ENCODE measurements around the gene MYL6. TPM values are rescaled to one million over a fixed set of nuclear protein-coding genes. Genes with fewer than 3 reads are reported as not detected.

The MYL6 gene
- total and polyA plus RNA-seq, 9 of the 15 experiments (the other 6 are each of a cell fraction or from before 2014, with no cell fraction given), result 557 to 1,664 (median 958) TPM

- TF ChIP-seq GMEB1 (CRISPR knock-in tag; IDR thresholded peaks at IDR 0.05), result no peak
- no peak for TF ChIP-seq SIX5 (IDR thresholded peaks at IDR 0.05; ENCODE audit: borderline replicate concordance in 1 of 2, insufficient read depth in 1 of 2, low read depth in 1 of 2, low read length in 2 of 2)
- TF ChIP-seq ZSCAN29 (IDR thresholded peaks at IDR 0.05), result no peak
- TF ChIP-seq SMAD3 (CRISPR knock-in tag; conservative IDR thresholded peaks at IDR 0.05), result no peak
- TF ChIP-seq POLR3A (IDR thresholded peaks at IDR 0.05; ENCODE audit: borderline replicate concordance, extremely low read depth, insufficient read depth, insufficient read length), result no peak
- TF ChIP-seq CTBP1 (IDR thresholded peaks at IDR 0.05; ENCODE audit: borderline replicate concordance), result peak; percentile 63
- no peak for TF ChIP-seq NR1H2 (CRISPR knock-in tag; IDR thresholded peaks at IDR 0.05)
- TF ChIP-seq ZNF518B (CRISPR knock-in tag; IDR thresholded peaks at IDR 0.05), result no peak
- no peak for TF ChIP-seq ID3 (CRISPR knock-in tag; IDR thresholded peaks at IDR 0.05)
- no peak for TF ChIP-seq ID3 (tag; IDR thresholded peaks at IDR 0.05)
- no peak for TF ChIP-seq FOXK1 (CRISPR knock-in tag; IDR thresholded peaks at IDR 0.05; ENCODE audit: borderline replicate concordance)
- TF ChIP-seq ZNF175 (CRISPR knock-in tag; IDR thresholded peaks at IDR 0.05; ENCODE audit: low read depth), result peak; percentile 48; the same call in 1 of the 2 replicates
- TF ChIP-seq MXD1 (CRISPR knock-in tag; IDR thresholded peaks at IDR 0.05; ENCODE audit: borderline replicate concordance, poor library complexity, severe bottlenecking), result no peak
- TF ChIP-seq ILF3 (IDR thresholded peaks at IDR 0.05; ENCODE audit: borderline replicate concordance), result no peak
- TF ChIP-seq CBX2 (IDR thresholded peaks at IDR 0.05; ENCODE audit: insufficient read depth, low read length, poor library complexity, severe bottlenecking), result no peak
- no peak for TF ChIP-seq SLC30A9 (CRISPR knock-in tag; IDR thresholded peaks at IDR 0.05)
- no peak for TF ChIP-seq ZNF184 (CRISPR knock-in tag; IDR thresholded peaks at IDR 0.05)
- no peak for TF ChIP-seq ZNF324 (CRISPR knock-in tag; IDR thresholded peaks at IDR 0.05)
- no peak for TF ChIP-seq CREBBP (IDR thresholded peaks at IDR 0.05; ENCODE audit: low read depth, low read length)
These were observed 30.1 kb upstream of the MYL6 start, which contains the start of gene ESYT1 (continued) for GRCh38 chr12:56127888-56128669.

Measured in K562 (cell line).